NT2/D1 (cell line): ENCODE measurements around the gene PRRT2.
A peak's percentile ranks its signal among the peaks of the same experiment; 100 is the strongest.
"Not testable (repeated sequence)": the region's sequence is repeated elsewhere in the genome, so short reads cannot be mapped to it uniquely, and the experiment has no call there.

Experiments used
- DNase-seq: peaks from one replicate; pipeline ENCODE4 v3.0.0-alpha.2; 2011; ENCODE audit warnings: low read depth, low spot score
- H3K27me3 ChIP-seq: 2 replicates; pipeline ENCODE4 v1.6.0; 2011; ENCODE audit warnings: mild to moderate bottlenecking; ENCODE audit not compliant: insufficient read length, insufficient read depth
- H3K36me3 ChIP-seq: 2 replicates; pipeline ENCODE4 v1.6.1; 2011; ENCODE audit warnings: mild to moderate bottlenecking, low read length, mixed read lengths; ENCODE audit not compliant: insufficient read depth, insufficient read length
- H3K4me1 ChIP-seq: 2 replicates; pipeline ENCODE4 v1.5.1; 2011; ENCODE audit not compliant: insufficient read depth, insufficient read length
- H3K4me3 ChIP-seq: 2 replicates; pipeline ENCODE4 v1.5.1; 2011; ENCODE audit warnings: low read depth; ENCODE audit not compliant: insufficient read length
- H3K9ac ChIP-seq: 2 replicates; pipeline ENCODE4 v1.6.0; 2011; ENCODE audit warnings: low read depth; ENCODE audit not compliant: insufficient read length
- H3K9me3 ChIP-seq: 2 replicates; pipeline ENCODE4 v1.5.1; 2011; ENCODE audit warnings: mild to moderate bottlenecking, low read length; ENCODE audit not compliant: insufficient read depth
- SUZ12 ChIP-seq: IDR thresholded peaks from 2 replicates; pipeline ENCODE4 v1.6.1; 2011; ENCODE audit not compliant: insufficient read length, insufficient read depth; ENCODE audit errors: extremely low read depth
- YY1 ChIP-seq: IDR thresholded peaks from 2 replicates; pipeline ENCODE4 v1.6.1; 2011; ENCODE audit not compliant: insufficient read length, insufficient read depth
- ZNF274 ChIP-seq: IDR thresholded peaks from 2 replicates; pipeline ENCODE4 v1.6.1; 2011; ENCODE audit warnings: mild to moderate bottlenecking, low read depth, low read length

PRRT2 gene

DNA sequence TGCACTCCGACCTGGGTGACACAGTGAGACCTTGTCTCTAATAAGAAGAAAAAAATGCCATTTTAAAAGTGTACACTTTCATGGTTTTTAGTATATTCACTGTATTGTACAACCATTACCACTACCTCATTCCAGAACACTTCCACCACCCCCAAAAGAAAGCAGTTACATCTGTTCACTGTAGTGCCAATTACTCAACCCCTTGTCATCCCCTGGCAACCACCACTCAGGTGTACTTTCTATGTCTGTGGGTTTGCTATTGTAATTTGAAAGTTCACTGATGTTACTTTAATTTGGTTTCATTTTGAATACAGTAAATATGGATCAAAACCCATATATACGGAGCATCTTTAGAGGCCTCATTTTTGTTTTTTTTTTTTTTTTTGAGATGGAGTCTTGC, 27.8 kb upstream of the PRRT2 start:
- no peak overlapping the region for H3K9ac ChIP-seq
- H3K4me3 ChIP-seq, result no peak overlapping the region
- H3K4me1 ChIP-seq, result peaks cover 8% of the 10 kb centered on the region
- no peaks in the 10 kb centered on the region for H3K9me3 ChIP-seq
- no peaks in the 10 kb centered on the region for H3K36me3 ChIP-seq
- H3K27me3 ChIP-seq, result peaks cover 10% of the 10 kb centered on the region
- no peak for TF ChIP-seq YY1
- no peak for TF ChIP-seq ZNF274
- TF ChIP-seq SUZ12, result no peak
- no peak for DNase-seq

DNA sequence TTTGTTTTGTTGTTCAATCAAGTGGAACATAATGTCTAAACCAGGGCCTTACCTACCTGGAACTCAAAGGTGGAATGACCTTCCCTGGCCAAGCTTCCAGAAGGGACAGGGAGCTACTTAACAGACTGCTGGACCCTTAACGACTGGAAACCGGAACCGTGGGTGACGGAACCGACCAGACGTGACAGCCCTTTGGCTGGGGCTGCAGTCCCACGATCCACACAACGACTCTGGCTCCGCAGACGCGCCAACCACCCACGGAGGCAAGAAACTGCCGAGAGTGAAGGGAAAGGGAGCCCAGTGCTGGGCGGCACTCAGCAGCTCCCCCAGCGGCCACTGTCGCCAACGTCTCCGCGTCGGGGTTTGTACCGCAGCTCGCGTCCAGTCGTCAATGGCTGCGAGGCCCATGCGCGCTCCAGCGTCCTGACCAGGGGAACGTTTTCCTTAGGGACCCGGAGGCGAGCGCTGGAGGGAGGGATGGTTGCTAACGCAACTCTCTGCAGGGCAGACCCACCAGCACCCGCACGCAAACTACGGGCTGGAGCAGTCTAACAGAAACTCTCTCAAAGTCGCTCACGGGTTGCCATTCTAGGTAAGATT, 27.0 kb upstream of the PRRT2 start:
- peaks cover 6% of the 10 kb centered on the region for H3K4me1 ChIP-seq
- TF ChIP-seq YY1, result peak; percentile 34
- no peak for TF ChIP-seq SUZ12
- no peak for TF ChIP-seq ZNF274
- peak; percentile 74 for DNase-seq
- H3K27me3 ChIP-seq, result peaks cover 10% of the 10 kb centered on the region
- H3K36me3 ChIP-seq, result no peaks in the 10 kb centered on the region
- no peak overlapping the region for H3K4me3 ChIP-seq
- H3K9me3 ChIP-seq, result no peaks in the 10 kb centered on the region
- peak overlapping the region; percentile 51 for H3K9ac ChIP-seq

DNA sequence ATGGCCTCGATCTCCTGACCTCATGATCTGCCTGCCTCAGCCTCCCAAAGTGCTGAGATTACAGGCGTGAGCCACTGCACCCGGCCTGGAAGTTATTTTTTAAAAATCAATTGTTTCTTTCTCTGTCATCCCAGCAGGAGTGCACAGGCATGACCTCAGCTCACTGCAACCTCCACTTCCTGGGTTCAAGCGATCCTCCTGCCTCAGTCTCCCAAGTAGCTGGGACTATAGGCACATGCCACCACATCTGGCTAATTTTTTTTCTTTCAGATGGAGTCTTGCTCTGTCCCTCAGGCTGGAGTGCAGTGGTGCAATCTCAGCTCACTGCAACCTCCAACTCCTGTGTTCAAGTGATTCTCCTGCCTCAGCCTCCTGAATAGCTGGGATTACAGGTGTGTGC, 24.8 kb upstream of the PRRT2 start:
- not testable (repeated sequence) for H3K27me3 ChIP-seq, H3K36me3 ChIP-seq, H3K9ac ChIP-seq, H3K4me3 ChIP-seq, H3K9me3 ChIP-seq, DNase-seq, H3K4me1 ChIP-seq

- Histone ChIP-seq H3K9ac (peak overlapping the region; percentile 98), H3K27me3 (peaks cover 3% of the 10 kb centered on the region), H3K36me3 (peaks cover 28% of the 10 kb centered on the region), H3K4me3 (peak overlapping the region; percentile 97), H3K9me3 (no peaks in the 10 kb centered on the region), H3K4me1 (peaks cover 3% of the 10 kb centered on the region)
- no peak for DNase-seq
- no peak for TF ChIP-seq YY1
Measured at GRCh38 chr16:29789775-29790182, 22.2 kb upstream of the PRRT2 start.

DNA sequence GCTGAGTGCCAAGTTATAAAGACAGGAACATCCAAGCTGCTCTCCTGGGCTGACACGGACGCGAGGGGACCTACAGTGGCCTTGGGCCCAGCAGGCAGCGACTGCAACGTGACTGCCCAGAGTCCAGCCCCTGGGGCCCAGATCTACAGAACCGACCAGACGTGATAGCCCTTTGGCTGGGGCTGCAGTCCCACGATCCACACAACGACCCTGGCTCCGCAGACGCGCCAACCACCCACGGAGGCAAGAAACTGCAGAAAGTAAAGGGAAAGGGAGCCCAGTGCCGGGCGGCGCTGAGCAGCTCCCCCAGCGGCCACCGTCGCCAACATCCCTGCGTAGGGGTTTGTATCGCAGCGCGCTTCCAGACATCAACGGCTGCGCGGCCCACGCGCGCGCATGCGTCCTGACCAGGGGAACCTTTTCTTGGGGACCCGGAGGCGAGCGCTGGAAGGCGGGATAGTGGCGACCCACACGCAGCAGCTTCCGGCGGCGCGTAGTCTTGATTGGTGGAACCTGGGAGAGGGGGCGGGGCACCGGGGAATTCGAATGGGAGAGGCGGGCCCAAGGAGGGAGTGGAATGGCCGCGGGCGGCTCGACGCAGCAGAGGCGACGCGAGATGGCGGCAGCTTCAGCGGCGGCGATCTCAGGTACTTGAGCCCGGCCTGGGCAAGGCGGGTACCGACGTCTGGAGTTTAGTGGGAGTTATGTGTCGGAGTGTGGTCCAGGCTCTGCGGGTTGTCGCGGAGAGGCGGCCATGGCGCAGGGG, 21.6 kb upstream of the PRRT2 start, which contains the start of gene KIF22:
Gene KIF22, plus strand, starts transcription at position 569 of the 766 bp plus-strand sequence. Its CDS starts 9 bp downstream, at position 578.
- TF ChIP-seq YY1, result peak; percentile 76
- TF ChIP-seq SUZ12, result no peak
- H3K4me3 ChIP-seq, result peak within 1 kb of the TSS; percentile 97
- H3K4me1 ChIP-seq, result peaks cover 3% of the 10 kb centered on the region
- H3K9ac ChIP-seq, result peak within 1 kb of the TSS; percentile 98
- DNase-seq, result peak; percentile 98
- H3K27me3 ChIP-seq, result peaks cover 3% of the 10 kb centered on the region
- no peaks in the 10 kb centered on the region for H3K9me3 ChIP-seq
- peaks cover 33% of the 10 kb centered on the region for H3K36me3 ChIP-seq

DNA sequence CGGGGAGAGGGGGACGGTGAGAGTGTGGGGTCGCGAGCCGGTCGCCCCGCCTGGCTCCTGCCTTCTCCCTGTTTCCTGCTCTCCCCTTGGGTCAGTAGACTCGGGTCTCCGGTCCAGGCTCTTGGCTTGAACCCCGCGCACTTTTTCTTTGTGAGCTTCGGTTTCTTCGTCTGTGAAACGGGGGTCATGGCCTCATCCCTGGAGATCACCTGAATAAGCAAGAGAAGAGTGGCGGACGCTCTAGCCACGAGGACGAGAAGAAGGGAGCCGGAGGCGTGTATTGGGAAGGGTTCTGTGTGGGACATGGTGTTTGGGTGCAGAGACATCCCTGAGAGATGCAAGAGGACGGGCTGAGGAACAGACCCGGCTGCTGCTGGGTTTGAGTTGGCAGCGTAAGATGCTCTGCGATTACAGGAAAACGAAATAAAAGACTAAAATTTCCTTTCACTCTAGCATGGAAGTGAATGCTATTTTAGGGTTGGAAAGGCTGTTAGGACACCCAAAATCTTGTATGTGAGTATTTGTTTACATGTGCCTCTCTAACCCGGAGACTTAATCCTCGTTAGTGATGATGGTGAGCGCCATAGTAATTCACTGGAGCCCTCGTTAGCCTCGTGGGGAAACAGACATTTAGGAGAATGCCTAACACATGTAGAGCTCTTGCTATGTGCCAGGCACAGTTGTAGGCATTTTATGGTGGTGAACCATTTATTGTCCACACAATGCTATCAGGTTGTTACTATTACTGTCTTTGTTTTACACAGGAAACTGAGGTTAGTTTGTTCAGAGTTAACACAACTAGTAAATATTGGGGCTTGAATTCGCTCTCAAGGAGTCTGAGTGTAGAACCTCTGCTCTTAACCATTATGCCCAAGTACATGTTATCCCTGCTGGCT, 20.8 kb upstream of the PRRT2 start:
- TF ChIP-seq ZNF274 (no peak), YY1 (no peak), SUZ12 (no peak)
- Histone ChIP-seq H3K4me1 (no peaks in the 10 kb centered on the region), H3K36me3 (peaks cover 37% of the 10 kb centered on the region), H3K27me3 (no peaks in the 10 kb centered on the region), H3K9me3 (no peaks in the 10 kb centered on the region), H3K4me3 (peak overlapping the region; percentile 97), H3K9ac (peak overlapping the region; percentile 98)
- no peak for DNase-seq
